ENCODE measurements around the gene CELF5.

CELF5 gene

GRCh38 chr19:3292958-3293529 lies 68.6 kb downstream of the CELF5 start (continued):
- TF ChIP-seq ZNF350 (tag by site-specific recombination; IDR thresholded peaks at IDR 0.05), result no peak
- no peak for TF ChIP-seq ZNF324 (tag by site-specific recombination; IDR thresholded peaks at IDR 0.05)

- Histone ChIP-seq H3K4me1 (ENCODE audit: control insufficient read depth, insufficient read depth, low read length) (no peaks in the 10 kb centered on the region), H3K4me3 (ENCODE audit: low read depth, low read length) (no peak overlapping the region), H3K27ac (ENCODE audit: extremely low read depth, low read depth, low read length) (no peak overlapping the region), H3K9me3 (ENCODE audit: control insufficient read depth, insufficient read depth, low read depth, low read length) (no peaks in the 10 kb centered on the region), H3K36me3 (ENCODE audit: control insufficient read depth in 2 of 2, insufficient read depth in 1 of 2, low read length in 2 of 2) (no peaks in the 10 kb centered on the region)
- POLR2A ChIA-PET, result no interaction called here
- CTCF ChIA-PET, result interaction anchor here (0.6 to 1.3 kb wide), 3 partner anchors 11 to 136 kb away, joined by 3 to 10 read pairs (median 3); no protein-coding TSS in a partner anchor
- TF ChIP-seq, protein P1, sequence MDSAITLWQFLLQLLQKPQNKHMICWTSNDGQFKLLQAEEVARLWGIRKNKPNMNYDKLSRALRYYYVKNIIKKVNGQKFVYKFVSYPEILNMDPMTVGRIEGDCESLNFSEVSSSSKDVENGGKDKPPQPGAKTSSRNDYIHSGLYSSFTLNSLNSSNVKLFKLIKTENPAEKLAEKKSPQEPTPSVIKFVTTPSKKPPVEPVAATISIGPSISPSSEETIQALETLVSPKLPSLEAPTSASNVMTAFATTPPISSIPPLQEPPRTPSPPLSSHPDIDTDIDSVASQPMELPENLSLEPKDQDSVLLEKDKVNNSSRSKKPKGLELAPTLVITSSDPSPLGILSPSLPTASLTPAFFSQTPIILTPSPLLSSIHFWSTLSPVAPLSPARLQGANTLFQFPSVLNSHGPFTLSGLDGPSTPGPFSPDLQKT (IDR thresholded peaks at IDR 0.05; ENCODE audit: borderline replicate concordance, low read depth, low read length), result no peak
- TF ChIP-seq ZFP3 (tag by site-specific recombination; IDR thresholded peaks at IDR 0.05; ENCODE audit: low read depth) (peak; percentile 65), BCL11B (tag by site-specific recombination; IDR thresholded peaks at IDR 0.05; ENCODE audit: low read depth) (no peak), ZNF23 (tag by site-specific recombination; IDR thresholded peaks at IDR 0.05; ENCODE audit: borderline replicate concordance) (no peak), EGR2 (tag by site-specific recombination; IDR thresholded peaks at IDR 0.05; ENCODE audit: low read depth) (no peak), ZNF112 (tag by site-specific recombination; IDR thresholded peaks at IDR 0.05) (no peak)
Observed at GRCh38 chr19:3293560-3293959, 69.1 kb downstream of the CELF5 start.

DNA sequence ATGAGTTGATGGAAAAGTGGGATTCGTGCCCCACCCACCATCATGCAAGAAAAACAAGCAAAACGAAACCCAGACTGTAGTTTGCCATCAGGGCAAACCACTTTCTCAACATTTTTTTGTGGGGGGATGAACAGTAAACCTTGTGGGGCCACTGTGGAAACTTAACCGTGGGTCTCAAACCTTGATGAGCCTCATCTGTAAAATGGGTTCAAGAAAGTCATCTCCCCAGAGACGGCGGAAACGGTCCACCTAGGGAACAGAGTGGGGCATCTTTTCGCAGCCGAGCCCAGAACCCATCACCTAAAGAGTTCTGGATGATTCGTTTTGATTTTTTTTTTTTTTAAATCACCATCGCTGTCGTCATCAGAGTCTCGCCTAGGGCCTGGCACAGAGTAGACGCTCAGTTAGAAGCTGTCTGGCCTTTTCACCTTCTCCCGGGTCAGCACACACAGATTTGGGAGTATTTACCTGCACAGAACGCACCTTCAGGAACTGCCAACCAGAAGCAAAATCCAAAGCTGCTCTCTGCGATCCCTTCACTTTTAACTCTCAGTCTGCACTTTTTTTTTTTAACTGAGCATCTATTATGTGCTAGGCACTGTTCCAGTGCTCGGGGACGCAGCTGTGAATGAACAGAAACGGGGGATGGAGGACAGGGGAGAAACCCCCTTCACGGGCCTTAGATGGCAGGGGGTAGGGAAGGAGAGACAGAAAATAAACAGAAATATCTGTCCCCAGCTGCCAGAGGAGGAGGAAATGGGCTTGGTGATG lies 69.8 kb downstream of the CELF5 start:
- Histone ChIP-seq H3K4me3 (ENCODE audit: low read depth, low read length) (no peak overlapping the region), H3K36me3 (ENCODE audit: control insufficient read depth in 2 of 2, insufficient read depth in 1 of 2, low read length in 2 of 2) (no peaks in the 10 kb centered on the region), H3K27ac (ENCODE audit: extremely low read depth, low read depth, low read length) (no peak overlapping the region), H3K4me1 (ENCODE audit: control insufficient read depth, insufficient read depth, low read length) (no peaks in the 10 kb centered on the region), H3K9me3 (ENCODE audit: control insufficient read depth, insufficient read depth, low read depth, low read length) (no peaks in the 10 kb centered on the region)
- POLR2A ChIA-PET, result no interaction called here
- CTCF ChIA-PET, result interaction anchor here (0.5 to 1.3 kb wide), 4 partner anchors 11 to 1515 kb away, joined by 3 to 10 read pairs (median 3); no protein-coding TSS in a partner anchor
- TF ChIP-seq ZNF146 (tag by site-specific recombination; IDR thresholded peaks at IDR 0.05) (no peak), ZNF664 (tag by site-specific recombination; IDR thresholded peaks at IDR 0.05) (peak; percentile 97), ZNF76 (tag by site-specific recombination; IDR thresholded peaks at IDR 0.05; ENCODE audit: borderline replicate concordance, low read depth) (no peak)

GRCh38 chr19:3295581-3295980 lies 71.1 kb downstream of the CELF5 start:
- no peaks in the 10 kb centered on the region for H3K4me1 ChIP-seq (ENCODE audit: control insufficient read depth, insufficient read depth, low read length)
- ChIA-PET POLR2A (no interaction called here), CTCF (no interaction called here)
- H3K27ac ChIP-seq (ENCODE audit: extremely low read depth, low read depth, low read length), result no peak overlapping the region
- no peak for TF ChIP-seq ZNF776 (tag by site-specific recombination; IDR thresholded peaks at IDR 0.05; ENCODE audit: borderline replicate concordance)
- TF ChIP-seq SALL2 (tag by site-specific recombination; IDR thresholded peaks at IDR 0.05; ENCODE audit: borderline replicate concordance), result no peak
- no peaks in the 10 kb centered on the region for H3K9me3 ChIP-seq (ENCODE audit: control insufficient read depth, insufficient read depth, low read depth, low read length)
- H3K36me3 ChIP-seq (ENCODE audit: control insufficient read depth in 2 of 2, insufficient read depth in 1 of 2, low read length in 2 of 2), result no peaks in the 10 kb centered on the region
- H3K4me3 ChIP-seq (ENCODE audit: low read depth, low read length), result no peak overlapping the region

GRCh38 chr19:3296034-3296433 lies 71.6 kb downstream of the CELF5 start:
- Histone ChIP-seq H3K36me3 (ENCODE audit: control insufficient read depth in 2 of 2, insufficient read depth in 1 of 2, low read length in 2 of 2) (no peaks in the 10 kb centered on the region), H3K4me1 (ENCODE audit: control insufficient read depth, insufficient read depth, low read length) (no peaks in the 10 kb centered on the region), H3K9me3 (ENCODE audit: control insufficient read depth, insufficient read depth, low read depth, low read length) (no peaks in the 10 kb centered on the region), H3K4me3 (ENCODE audit: low read depth, low read length) (no peak overlapping the region), H3K27ac (ENCODE audit: extremely low read depth, low read depth, low read length) (no peak overlapping the region)
- CTCF ChIA-PET, result no interaction called here
- POLR2A ChIA-PET, result no interaction called here
- TF ChIP-seq ZNF530 (tag by site-specific recombination; IDR thresholded peaks at IDR 0.05; ENCODE audit: low read depth) (no peak), PRDM4 (tag by site-specific recombination; IDR thresholded peaks at IDR 0.05) (no peak), ZNF157 (tag by site-specific recombination; IDR thresholded peaks at IDR 0.05) (no peak)
- TF ChIP-seq, protein P2, sequence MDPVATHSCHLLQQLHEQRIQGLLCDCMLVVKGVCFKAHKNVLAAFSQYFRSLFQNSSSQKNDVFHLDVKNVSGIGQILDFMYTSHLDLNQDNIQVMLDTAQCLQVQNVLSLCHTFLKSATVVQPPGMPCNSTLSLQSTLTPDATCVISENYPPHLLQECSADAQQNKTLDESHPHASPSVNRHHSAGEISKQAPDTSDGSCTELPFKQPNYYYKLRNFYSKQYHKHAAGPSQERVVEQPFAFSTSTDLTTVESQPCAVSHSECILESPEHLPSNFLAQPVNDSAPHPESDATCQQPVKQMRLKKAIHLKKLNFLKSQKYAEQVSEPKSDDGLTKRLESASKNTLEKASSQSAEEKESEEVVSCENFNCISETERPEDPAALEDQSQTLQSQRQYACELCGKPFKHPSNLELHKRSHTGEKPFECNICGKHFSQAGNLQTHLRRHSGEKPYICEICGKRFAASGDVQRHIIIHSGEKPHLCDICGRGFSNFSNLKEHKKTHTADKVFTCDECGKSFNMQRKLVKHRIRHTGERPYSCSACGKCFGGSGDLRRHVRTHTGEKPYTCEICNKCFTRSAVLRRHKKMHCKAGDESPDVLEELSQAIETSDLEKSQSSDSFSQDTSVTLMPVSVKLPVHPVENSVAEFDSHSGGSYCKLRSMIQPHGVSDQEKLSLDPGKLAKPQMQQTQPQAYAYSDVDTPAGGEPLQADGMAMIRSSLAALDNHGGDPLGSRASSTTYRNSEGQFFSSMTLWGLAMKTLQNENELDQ (tag by site-specific recombination; IDR thresholded peaks at IDR 0.05; ENCODE audit: low read depth), result no peak
- TF ChIP-seq, protein P3, sequence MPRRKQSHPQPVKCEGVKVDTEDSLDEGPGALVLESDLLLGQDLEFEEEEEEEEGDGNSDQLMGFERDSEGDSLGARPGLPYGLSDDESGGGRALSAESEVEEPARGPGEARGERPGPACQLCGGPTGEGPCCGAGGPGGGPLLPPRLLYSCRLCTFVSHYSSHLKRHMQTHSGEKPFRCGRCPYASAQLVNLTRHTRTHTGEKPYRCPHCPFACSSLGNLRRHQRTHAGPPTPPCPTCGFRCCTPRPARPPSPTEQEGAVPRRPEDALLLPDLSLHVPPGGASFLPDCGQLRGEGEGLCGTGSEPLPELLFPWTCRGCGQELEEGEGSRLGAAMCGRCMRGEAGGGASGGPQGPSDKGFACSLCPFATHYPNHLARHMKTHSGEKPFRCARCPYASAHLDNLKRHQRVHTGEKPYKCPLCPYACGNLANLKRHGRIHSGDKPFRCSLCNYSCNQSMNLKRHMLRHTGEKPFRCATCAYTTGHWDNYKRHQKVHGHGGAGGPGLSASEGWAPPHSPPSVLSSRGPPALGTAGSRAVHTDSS (tag by site-specific recombination; IDR thresholded peaks at IDR 0.05), result no peak
